ENCODE measurements around the gene TNS1.

The TNS1 gene

DNA sequence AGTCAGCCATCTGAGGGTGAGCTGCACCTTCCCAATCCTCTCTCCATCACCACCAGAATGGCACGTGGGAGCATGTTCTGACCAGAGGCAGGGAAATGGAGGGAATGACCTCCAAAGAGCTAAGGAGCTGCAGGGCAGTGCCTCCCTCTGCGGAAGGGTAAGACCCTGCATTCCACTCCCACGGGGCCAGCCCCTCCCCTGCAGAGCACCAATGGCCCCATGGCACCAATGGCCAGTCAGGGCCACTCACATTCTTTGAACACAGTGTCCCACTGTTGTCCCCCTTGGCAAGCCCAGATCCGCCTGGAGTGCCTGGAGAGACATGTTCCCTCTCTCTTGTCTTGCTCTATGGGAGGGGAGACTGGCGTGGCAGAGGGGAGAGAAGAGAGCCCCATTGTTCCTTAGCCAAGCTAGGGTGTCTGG, 164.4 kb downstream of the TNS1 start:
- Histone ChIP-seq H3K9me3 (ENCODE audit: insufficient read depth, low read depth, low read length) (no peaks in the 10 kb centered on the region), H3K36me3 (ENCODE audit: insufficient read depth, low read length) (no peaks in the 10 kb centered on the region), H3K9ac (ENCODE audit: low read depth, low read length, poor library complexity, severe bottlenecking) (no peak overlapping the region), H3K79me2 (ENCODE audit: insufficient read depth, low read length) (no peaks in the 10 kb centered on the region), H2AFZ (ENCODE audit: low read length) (no peak overlapping the region), H3K9me2 (replicated peaks; ENCODE audit: low read depth, low read length) (no peaks in the 10 kb centered on the region), H3K4me3 (ENCODE audit: low read length, poor library complexity, severe bottlenecking) (no peak overlapping the region), H3F3A (ENCODE audit: low read depth) (no peaks in the 10 kb centered on the region), H4K20me1 (ENCODE audit: insufficient read depth, low read length, poor library complexity, severe bottlenecking) (no peaks in the 10 kb centered on the region), H3K27me3 (ENCODE audit: insufficient read depth, low read length, poor library complexity, severe bottlenecking) (no peaks in the 10 kb centered on the region), H3K4me1 (ENCODE audit: insufficient read depth, low read length, poor library complexity, severe bottlenecking) (peaks cover 8% of the 10 kb centered on the region), H3K4me2 (ENCODE audit: low read depth, low read length, poor library complexity, severe bottlenecking) (no peak overlapping the region)
- TF ChIP-seq CTCF (conservative IDR thresholded peaks at IDR 0.05; ENCODE audit: low read length) = no peak
- no peak for TF ChIP-seq EZH2phosphoT487 (IDR thresholded peaks at IDR 0.05; ENCODE audit: borderline replicate concordance)

DNA sequence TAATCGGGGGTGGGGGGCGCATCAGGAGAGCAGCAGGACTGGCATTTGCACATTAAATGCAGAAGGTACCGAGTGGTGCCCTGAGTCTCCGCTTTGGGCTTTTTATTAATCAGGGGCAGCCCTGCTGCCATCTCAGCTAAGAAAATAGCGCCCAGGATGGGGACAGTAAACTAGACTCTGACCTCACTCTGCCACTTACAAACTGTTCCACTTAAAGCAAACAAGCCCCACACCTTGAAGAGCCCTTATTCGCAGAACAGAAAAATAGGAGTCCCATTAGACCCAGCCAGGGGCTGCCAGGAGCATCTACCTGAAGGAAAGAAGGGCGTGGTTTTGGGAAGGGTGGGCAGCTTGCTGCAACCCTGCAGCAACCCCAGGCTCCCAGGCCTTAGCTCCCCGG, 165.3 kb downstream of the TNS1 start:
- TF ChIP-seq CTCF (conservative IDR thresholded peaks at IDR 0.05; ENCODE audit: low read length) (no peak), EZH2phosphoT487 (IDR thresholded peaks at IDR 0.05; ENCODE audit: borderline replicate concordance) (no peak)
- no peaks in the 10 kb centered on the region for H3K27me3 ChIP-seq (ENCODE audit: insufficient read depth, low read length, poor library complexity, severe bottlenecking)
- H3K9ac ChIP-seq (ENCODE audit: low read depth, low read length, poor library complexity, severe bottlenecking) = no peak overlapping the region
- H2AFZ ChIP-seq (ENCODE audit: low read length) = no peak overlapping the region
- no peaks in the 10 kb centered on the region for H4K20me1 ChIP-seq (ENCODE audit: insufficient read depth, low read length, poor library complexity, severe bottlenecking)
- H3K79me2 ChIP-seq (ENCODE audit: insufficient read depth, low read length) = no peaks in the 10 kb centered on the region
- H3K9me2 ChIP-seq (replicated peaks; ENCODE audit: low read depth, low read length) = no peaks in the 10 kb centered on the region
- H3K4me1 ChIP-seq (ENCODE audit: insufficient read depth, low read length, poor library complexity, severe bottlenecking) = peaks cover 8% of the 10 kb centered on the region
- no peaks in the 10 kb centered on the region for H3F3A ChIP-seq (ENCODE audit: low read depth)
- no peak overlapping the region for H3K4me2 ChIP-seq (ENCODE audit: low read depth, low read length, poor library complexity, severe bottlenecking)
- no peak overlapping the region for H3K4me3 ChIP-seq (ENCODE audit: low read length, poor library complexity, severe bottlenecking)
- H3K36me3 ChIP-seq (ENCODE audit: insufficient read depth, low read length) = no peaks in the 10 kb centered on the region
- H3K9me3 ChIP-seq (ENCODE audit: insufficient read depth, low read depth, low read length) = no peaks in the 10 kb centered on the region

GRCh38 chr2:217836901-217837491, 165.8 kb downstream of the TNS1 start:
- Histone ChIP-seq H3K9me3 (ENCODE audit: insufficient read depth, low read depth, low read length) (no peaks in the 10 kb centered on the region), H2AFZ (ENCODE audit: low read length) (no peak overlapping the region), H3K79me2 (ENCODE audit: insufficient read depth, low read length) (no peaks in the 10 kb centered on the region), H3K27me3 (ENCODE audit: insufficient read depth, low read length, poor library complexity, severe bottlenecking) (no peaks in the 10 kb centered on the region), H3K4me1 (ENCODE audit: insufficient read depth, low read length, poor library complexity, severe bottlenecking) (peaks cover 8% of the 10 kb centered on the region), H3F3A (ENCODE audit: low read depth) (no peaks in the 10 kb centered on the region), H3K4me2 (ENCODE audit: low read depth, low read length, poor library complexity, severe bottlenecking) (no peak overlapping the region), H3K36me3 (ENCODE audit: insufficient read depth, low read length) (no peaks in the 10 kb centered on the region), H3K9ac (ENCODE audit: low read depth, low read length, poor library complexity, severe bottlenecking) (no peak overlapping the region), H3K9me2 (replicated peaks; ENCODE audit: low read depth, low read length) (no peaks in the 10 kb centered on the region), H4K20me1 (ENCODE audit: insufficient read depth, low read length, poor library complexity, severe bottlenecking) (no peaks in the 10 kb centered on the region), H3K4me3 (ENCODE audit: low read length, poor library complexity, severe bottlenecking) (no peak overlapping the region)
- TF ChIP-seq EZH2phosphoT487 (IDR thresholded peaks at IDR 0.05; ENCODE audit: borderline replicate concordance) (no peak), CTCF (conservative IDR thresholded peaks at IDR 0.05; ENCODE audit: low read length) (no peak; the same call in 1 of the 2 replicates)

Measured in Loucy (cell line).